Ovary (tissue), 3 donors: ENCODE data around the gene RAP1A.

Experiments
- EP300 ChIP-seq: sonication (generic); formaldehyde crosslinking; IDR thresholded peaks from one replicate; pipeline ENCODE4 v1.6.1; 2017; ENCODE audit warnings: antibody characterized with exemption
- POLR2A ChIP-seq: fragments of 450-650 bp; IDR thresholded peaks from one replicate; pipeline ENCODE4 v1.6.1; 2017; ENCODE audit warnings: antibody characterized with exemption, mild to moderate bottlenecking, moderate library complexity
- TF ChIP-seq, protein P1 (sequence below), 3 donors: fragments of 450-650 bp in 2 of 3; fragments of 200-600 bp in 1 of 3; IDR thresholded peaks; one replicate each; pipeline versions ENCODE4 v1.5.1 to v1.8.0; 2016 to 2022; ENCODE audit warnings: antibody characterized with exemption in 3 of 3, mild to moderate bottlenecking in 1 of 3
- donor health status: DM: no; HTN: no; CAD: no.

DNA sequence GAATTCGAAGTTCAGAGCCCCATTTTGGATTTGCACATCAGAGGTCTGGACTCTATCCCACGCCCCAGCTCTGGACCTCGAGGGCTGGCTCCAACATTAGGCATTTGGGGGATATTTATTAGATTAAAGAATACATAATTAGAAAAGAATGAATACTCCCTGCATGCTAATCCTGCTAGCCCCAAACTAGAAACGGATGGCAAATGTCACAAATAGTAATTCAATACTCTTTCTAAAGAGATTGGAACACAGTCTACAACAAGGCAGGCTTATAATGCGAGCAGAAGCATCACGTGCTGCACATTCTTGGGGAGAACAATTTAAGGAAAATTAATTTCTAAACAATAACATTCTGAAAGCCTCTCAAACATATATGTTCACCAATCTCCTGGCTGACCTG, 27.7 kb upstream of the RAP1A start:
- TF ChIP-seq, protein P1, sequence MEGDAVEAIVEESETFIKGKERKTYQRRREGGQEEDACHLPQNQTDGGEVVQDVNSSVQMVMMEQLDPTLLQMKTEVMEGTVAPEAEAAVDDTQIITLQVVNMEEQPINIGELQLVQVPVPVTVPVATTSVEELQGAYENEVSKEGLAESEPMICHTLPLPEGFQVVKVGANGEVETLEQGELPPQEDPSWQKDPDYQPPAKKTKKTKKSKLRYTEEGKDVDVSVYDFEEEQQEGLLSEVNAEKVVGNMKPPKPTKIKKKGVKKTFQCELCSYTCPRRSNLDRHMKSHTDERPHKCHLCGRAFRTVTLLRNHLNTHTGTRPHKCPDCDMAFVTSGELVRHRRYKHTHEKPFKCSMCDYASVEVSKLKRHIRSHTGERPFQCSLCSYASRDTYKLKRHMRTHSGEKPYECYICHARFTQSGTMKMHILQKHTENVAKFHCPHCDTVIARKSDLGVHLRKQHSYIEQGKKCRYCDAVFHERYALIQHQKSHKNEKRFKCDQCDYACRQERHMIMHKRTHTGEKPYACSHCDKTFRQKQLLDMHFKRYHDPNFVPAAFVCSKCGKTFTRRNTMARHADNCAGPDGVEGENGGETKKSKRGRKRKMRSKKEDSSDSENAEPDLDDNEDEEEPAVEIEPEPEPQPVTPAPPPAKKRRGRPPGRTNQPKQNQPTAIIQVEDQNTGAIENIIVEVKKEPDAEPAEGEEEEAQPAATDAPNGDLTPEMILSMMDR (IDR thresholded peaks at IDR 0.05), result no peak
- TF ChIP-seq EP300 (no peak), POLR2A (no peak)
